Left cardiac atrium (tissue), 4 donors: Measurements from ENCODE around the gene TRABD2B. TPM values are rescaled to one million over a fixed set of nuclear protein-coding genes. Genes with fewer than 3 reads are reported as not detected.

Experiments used
- ATAC-seq, 2 donors: fragments of 200-7000 bp; cut with Tn5 transposase; one replicate each; pipeline ENCODE4 v1.9.1; 2020; ENCODE audit warnings: mild to moderate bottlenecking in 2 of 2, moderate library complexity in 2 of 2
- DNase-seq: peaks from one replicate; pipeline ENCODE4 v3.0.0-alpha.2; 2020
- intact Hi-C, 2 donors: fragments of 100-400 bp; cut with DNase I; formaldehyde crosslinking; loops; one replicate each; pipeline versions ENCODE4 v1.14.1 to v1.15.1; 2022 to 2023
- total RNA-seq, 2 donors: library from RNA; stranded (reverse); fragmentation: NEBNext Ultra II Directional; extraction: Animal tissue kit (Norgen Biotek cat#: 25700); gene quantifications; one replicate each; pipeline ENCODE4 v1.2.1, GENCODE V29; 2021
- donor health status: DM: no; HTN: yes; CAD: no.
- donor health status: DM: no; HTN: yes; CAD: no; lungs with severe emphysema.
- donor health status: DM: yes; HTN: yes; CAD: no.
- donor health status: Dilated cardiomyopathy.

Gene TRABD2B
- total RNA-seq, 2 donors from 2014 or later, result 6.2 to 7.6 TPM

DNA sequence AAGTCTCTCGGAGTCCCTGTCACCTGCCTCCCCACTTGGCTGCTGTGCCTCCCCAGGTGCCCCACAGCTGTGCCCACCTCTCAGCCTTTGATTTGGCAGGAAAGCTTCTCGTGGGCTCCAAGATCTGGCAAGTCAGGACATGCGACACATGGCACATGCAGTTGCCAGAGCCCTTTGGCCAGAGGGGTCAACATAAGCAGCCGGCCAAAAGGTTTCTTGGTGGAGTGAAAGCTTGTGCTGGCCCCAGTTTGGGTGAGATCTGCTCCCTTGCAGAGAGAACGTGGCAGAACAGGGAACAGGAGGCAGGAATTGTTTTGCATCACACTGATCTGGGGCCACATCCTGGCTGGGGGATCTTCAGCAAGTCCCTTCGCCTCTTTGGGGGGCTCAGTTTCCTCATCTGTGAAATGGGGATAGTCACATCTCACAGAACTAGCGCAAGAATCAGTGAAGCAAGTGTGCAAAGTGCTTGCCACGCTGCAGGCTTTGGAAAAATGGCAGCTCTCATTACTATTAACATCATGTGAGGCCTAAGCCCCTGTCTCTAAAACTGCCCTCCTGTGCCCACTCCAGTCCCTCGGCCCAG, 232.6 kb downstream of the TRABD2B start:
- intact Hi-C loops, result no loop called here
- ATAC-seq (no peak), DNase-seq (no peak)

GRCh38 chr1:47763591-47764171, 233.5 kb downstream of the TRABD2B start:
- intact Hi-C loops, result no loop called here
- ATAC-seq (peak; percentile 20 to 63), DNase-seq (no peak)

- intact Hi-C loops, result no loop called here
- no peak for ATAC-seq
- DNase-seq, result no peak
Measured at GRCh38 chr1:47761974-47762373, 235.2 kb downstream of the TRABD2B start.

DNA sequence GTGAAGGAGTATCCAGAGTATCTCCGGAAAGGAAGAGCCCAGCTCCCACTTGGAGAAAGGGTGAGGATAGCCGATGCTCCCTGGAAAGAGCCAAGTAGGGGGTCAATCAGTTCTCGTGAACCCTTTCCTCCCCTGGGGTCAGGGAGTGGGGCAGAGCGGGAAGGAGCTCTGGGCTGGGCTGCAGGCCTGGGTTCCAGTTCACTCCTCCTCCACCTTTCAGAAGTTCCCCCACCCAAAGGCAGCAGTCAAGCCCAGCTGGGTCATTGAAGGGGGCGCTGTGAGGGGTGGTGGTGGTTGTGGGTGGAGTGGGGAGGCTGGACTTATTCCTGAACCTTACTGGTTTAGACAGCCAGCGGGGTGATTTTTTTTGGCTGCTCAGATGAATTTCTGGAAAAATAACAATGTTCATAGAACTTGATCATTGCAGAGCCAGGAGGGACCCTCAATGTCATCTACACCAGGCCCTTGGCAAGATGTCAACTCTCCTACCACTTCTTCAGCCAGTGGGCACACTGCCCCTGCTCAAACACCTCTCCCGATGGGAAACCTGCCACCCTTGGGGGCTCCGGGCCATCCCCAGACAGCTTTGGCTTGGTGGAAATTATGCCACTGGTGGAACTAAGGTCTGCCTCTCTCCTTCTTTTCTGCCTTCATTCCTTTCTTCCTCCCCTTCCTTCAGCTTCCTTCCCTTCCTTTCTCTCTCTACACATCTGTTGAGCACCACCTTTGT, 235.8 kb downstream of the TRABD2B start:
- ATAC-seq (no peak), DNase-seq (no peak)
- intact Hi-C loops, result no loop called here

- ATAC-seq (no peak), DNase-seq (no peak)
- intact Hi-C loops, result no loop called here
Measured at GRCh38 chr1:47759936-47760629, 237.1 kb downstream of the TRABD2B start.

- no peak for DNase-seq
- ATAC-seq, result no peak
- intact Hi-C loops, result no loop called here
Measured at GRCh38 chr1:47759251-47759935, 237.8 kb downstream of the TRABD2B start.

DNA sequence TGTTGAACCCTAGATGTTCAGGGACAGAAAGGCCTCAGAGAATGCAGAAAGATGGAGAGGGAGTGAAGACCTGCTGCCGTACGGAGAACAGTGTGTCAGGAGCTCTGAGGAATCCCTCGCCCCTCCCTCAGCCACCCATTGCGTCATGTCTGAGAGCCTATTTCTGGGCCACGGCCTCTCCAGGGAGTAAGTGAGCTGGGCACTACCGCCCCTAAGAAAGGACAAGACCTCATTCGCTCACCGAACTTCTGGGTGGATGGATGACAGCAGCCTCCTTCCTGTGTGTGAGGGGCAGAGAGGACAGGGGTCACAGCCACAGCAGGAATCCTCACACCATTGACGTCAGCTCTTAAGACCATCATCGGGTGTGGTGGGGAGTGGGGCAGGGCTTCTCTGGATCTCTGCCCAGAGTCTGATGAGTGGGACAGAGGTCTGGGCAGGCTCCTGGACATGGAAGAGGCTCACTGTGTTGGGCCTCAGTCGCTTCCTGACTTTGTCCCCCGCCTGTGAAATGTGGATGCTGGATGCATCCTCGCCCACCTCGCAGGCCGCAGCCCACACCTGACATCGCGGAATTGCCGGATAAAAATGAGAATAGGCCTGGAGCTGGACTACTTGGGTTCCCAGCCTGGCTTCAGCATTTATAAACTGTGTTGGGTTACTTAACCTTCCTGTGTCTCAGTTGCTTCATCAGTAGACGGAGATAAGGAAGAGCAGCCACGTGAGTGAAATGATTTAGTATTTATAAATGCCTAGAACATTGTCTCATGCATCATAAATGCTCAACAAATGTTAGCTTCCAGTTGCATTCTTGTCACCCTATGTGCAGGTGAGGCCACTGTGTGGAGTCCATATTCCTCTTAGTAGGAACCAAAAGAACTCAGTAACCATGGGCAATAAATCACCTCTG, 238.6 kb downstream of the TRABD2B start:
- ATAC-seq (peak; percentile 63 to 67), DNase-seq (peak; percentile 55)
- intact Hi-C loops, result no loop called here

DNA sequence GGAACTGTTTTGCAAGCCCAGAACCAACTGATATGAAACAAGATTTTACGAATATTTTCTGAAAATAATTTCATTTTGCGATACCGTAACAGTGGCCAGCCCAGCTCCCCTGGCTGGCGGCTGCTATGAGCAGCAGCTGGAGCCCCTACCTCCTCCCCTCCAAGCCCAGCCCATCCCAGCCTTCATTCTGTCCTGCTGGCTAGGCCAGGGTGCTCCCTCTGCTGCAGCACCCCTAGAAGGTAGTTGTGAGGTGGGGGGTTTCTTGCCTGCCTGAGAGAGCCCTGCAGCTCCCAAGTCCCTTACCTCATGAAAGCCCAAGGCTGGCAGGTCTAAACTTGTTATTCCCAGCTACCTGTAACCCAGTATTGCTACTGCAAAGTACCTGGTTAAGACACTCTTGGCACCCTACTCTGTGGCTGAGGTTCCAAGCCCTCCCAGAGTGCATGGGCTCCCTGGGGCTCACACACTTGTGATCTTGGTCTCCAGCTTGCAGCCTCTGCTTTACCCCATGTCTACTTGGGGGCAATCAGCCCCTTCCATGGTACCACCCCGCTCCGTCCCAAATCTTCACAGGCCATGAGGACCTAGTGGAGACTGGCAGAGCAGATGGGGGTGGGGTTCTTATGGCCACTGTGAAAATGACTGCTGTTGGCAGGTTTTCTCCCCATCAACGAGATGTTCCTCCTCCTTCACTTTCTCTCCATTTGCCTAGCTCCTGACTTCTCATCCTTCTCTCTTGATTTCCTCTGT, 239.8 kb downstream of the TRABD2B start:
- intact Hi-C loops, result no loop called here

DNA sequence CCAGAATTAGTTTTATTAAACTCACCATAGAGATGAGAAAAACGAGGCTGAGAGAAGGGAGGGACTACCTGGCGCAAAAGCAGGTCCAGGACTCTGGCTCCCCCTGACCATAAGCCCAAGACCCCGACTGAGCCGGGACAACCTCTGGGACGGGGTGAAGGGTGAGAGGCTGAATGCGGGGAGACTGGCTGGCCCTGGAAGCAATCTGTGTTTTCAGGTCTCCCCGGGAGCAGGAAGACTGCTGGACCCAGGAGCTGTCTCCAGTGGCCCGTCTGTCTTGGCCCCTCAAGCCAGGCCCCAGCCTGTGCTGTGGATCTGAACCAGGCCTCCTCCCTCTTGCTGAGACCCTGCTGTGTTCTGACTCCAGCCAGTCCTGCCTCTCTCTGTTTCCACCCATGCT, 240.8 kb downstream of the TRABD2B start:
- ATAC-seq (no peak), DNase-seq (no peak)
- intact Hi-C loops, result no loop called here

More for the DNA sequence above, 239.8 kb downstream of the TRABD2B start:
- no peak for ATAC-seq
- DNase-seq, result no peak

- ATAC-seq (no peak), DNase-seq (no peak)
- intact Hi-C loops, result no loop called here
Measured at GRCh38 chr1:47756006-47756405, 241.2 kb downstream of the TRABD2B start.

DNA sequence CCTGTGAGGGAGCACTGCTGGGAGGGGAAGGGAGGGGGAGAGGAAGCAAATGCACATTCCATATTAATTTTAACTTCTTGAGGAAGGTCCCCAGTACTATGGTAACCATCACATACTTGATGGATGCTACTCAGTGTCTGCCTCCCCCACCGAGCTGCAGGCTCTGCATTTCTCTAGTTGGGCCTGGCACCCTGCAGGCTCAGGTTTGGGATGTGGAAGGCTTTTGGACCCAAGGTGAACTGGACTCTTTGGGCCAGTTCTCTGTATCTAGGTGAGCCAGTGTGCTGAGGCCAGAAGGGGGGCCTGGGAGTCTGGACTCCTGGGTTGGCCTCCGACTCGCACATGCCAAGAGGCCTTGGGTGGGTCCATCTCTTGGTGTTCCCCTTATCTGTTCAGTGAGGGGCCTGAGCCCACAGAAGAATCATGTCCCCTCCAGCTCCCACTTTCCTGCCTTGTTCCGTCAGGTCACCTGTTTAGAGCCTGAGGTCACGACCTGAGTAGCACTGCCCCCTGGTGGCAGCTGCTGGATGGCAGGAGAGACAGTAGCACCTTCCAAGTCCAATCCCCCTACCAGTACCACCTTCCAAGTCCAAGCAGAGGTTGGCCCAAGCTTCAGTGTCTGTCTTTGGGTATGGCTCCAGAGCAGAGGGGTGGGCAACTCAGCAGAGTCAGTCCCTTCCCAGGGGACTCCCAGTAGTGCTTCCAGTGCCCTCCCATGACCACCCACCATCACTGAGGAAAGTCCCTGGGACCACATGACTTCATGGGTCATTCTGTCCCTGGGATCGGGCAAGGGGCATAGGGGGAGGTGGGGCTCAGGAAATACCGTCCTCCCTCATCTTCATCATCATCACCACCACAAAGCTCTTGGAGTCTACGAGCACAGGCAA, 241.8 kb downstream of the TRABD2B start:
- intact Hi-C loops, result no loop called here
- no peak for DNase-seq
- ATAC-seq, result no peak

- ATAC-seq (no peak), DNase-seq (no peak)
- intact Hi-C loops, result no loop called here
Measured at GRCh38 chr1:47754221-47754620, 243.0 kb downstream of the TRABD2B start.

GRCh38 chr1:47753808-47754207, 243.4 kb downstream of the TRABD2B start:
- ATAC-seq, result no peak
- intact Hi-C loops, result no loop called here
- DNase-seq, result no peak

DNA sequence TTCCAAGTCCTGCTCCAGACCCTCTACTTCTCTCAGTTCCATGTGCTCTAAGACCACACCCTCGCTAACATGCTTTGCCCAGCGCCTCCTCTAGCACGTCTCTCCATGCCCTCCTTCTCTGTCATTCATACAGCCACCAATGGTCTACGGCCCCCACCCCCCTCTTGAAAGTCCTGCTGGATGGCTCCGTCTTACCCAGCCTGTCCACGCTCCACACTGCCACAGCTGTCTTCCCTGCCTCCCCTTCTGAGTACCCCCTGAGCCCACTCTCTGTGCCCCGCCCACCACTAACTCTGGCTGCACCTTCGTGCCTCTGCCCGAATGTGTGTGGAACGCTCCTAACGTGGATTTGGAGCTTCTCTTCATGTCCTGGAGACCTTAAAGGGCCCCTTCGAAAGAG, 244.6 kb downstream of the TRABD2B start:
- intact Hi-C loops, result no loop called here
- no peak for DNase-seq

GRCh38 chr1:47751996-47752451, 245.2 kb downstream of the TRABD2B start:
- peak; percentile 59 to 71 for ATAC-seq
- no peak for DNase-seq
- intact Hi-C loops, result no loop called here

More for the DNA sequence above, 244.6 kb downstream of the TRABD2B start:
- ATAC-seq, result peak in 1 of 2 donors; percentile 39

DNA sequence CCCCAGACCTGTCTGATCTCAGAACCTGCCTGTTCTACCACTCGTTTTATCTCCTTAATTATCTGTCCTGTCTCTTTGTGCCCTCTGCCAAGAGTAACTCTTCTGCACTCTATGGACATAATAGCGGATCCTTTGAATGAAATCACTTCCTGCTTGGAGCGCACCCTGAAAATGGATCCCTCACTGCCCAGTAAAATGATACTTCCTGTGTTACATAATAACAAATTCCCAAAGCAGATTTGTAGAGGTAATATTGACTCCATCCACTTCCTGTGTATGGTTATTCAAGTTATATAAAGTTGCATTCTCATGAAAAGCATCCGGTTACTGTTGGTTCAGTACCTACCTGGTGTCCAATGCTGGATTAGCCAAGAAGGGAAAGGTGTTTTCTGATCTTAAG, 246.0 kb downstream of the TRABD2B start:
- ATAC-seq (no peak), DNase-seq (no peak)
- intact Hi-C loops, result no loop called here
